ENCODE data around the gene RHOH.

Gene RHOH

DNA sequence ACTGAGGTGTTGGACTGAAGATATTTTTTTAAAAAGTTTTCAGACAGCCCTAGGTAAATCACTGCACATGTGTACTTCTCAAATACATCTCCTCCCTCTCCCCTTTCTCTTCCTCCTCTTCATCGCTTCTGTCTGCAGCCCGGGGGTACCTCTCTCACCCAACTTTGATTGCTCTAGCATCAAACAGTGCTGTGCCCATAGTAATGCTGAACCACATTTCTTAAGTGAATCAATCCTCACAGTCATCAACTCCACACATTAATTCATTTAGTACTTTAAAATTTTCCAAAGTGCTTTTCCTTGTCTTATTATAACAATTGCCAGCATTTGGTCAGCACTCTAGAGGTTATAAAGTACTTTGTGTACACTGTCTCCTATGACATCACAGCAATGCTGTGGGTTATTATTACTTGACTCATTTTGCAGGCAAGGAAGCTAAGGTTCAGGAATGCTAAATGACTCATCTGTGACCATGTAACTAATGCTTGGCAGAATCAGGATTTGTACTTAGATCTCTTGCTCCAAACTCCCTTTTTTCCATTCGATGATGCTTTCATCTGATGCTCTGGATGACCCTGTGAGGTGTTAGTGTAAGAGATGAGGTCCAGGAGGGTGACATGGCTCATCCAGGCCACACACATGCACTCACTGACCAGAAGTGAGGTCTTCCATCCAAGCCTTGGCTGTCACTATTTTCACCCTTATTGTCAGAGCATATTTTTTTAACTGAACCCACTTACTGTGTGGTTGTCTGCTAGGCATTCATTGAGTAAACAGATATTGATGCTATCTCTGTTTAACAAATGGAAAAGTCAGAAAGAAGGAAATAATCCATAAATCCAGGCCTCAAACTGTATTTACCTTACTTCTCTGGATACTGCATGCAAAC is 58.8 kb downstream of the RHOH start (continued):
- TF ChIP-seq SALL2 (tag by site-specific recombination; IDR thresholded peaks at IDR 0.05; ENCODE audit: borderline replicate concordance), result no peak
- no peak for TF ChIP-seq MYNN (tag by site-specific recombination; IDR thresholded peaks at IDR 0.05; ENCODE audit: borderline replicate concordance)
- TF ChIP-seq, protein P1, sequence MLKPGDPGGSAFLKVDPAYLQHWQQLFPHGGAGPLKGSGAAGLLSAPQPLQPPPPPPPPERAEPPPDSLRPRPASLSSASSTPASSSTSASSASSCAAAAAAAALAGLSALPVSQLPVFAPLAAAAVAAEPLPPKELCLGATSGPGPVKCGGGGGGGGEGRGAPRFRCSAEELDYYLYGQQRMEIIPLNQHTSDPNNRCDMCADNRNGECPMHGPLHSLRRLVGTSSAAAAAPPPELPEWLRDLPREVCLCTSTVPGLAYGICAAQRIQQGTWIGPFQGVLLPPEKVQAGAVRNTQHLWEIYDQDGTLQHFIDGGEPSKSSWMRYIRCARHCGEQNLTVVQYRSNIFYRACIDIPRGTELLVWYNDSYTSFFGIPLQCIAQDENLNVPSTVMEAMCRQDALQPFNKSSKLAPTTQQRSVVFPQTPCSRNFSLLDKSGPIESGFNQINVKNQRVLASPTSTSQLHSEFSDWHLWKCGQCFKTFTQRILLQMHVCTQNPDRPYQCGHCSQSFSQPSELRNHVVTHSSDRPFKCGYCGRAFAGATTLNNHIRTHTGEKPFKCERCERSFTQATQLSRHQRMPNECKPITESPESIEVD (tag by site-specific recombination; IDR thresholded peaks at IDR 0.05), result peak; percentile 76
- TF ChIP-seq ZFP41 (tag by site-specific recombination; IDR thresholded peaks at IDR 0.05; ENCODE audit: borderline replicate concordance), result no peak
- TF ChIP-seq ZNF24 (tag by site-specific recombination; IDR thresholded peaks at IDR 0.05), result peak; percentile 58; the same call in 1 of the 2 replicates
- TF ChIP-seq, protein P2, sequence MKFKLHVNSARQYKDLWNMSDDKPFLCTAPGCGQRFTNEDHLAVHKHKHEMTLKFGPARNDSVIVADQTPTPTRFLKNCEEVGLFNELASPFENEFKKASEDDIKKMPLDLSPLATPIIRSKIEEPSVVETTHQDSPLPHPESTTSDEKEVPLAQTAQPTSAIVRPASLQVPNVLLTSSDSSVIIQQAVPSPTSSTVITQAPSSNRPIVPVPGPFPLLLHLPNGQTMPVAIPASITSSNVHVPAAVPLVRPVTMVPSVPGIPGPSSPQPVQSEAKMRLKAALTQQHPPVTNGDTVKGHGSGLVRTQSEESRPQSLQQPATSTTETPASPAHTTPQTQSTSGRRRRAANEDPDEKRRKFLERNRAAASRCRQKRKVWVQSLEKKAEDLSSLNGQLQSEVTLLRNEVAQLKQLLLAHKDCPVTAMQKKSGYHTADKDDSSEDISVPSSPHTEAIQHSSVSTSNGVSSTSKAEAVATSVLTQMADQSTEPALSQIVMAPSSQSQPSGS (tag by site-specific recombination; IDR thresholded peaks at IDR 0.05; ENCODE audit: low read depth), result peak; percentile 81
- TF ChIP-seq, protein P3, sequence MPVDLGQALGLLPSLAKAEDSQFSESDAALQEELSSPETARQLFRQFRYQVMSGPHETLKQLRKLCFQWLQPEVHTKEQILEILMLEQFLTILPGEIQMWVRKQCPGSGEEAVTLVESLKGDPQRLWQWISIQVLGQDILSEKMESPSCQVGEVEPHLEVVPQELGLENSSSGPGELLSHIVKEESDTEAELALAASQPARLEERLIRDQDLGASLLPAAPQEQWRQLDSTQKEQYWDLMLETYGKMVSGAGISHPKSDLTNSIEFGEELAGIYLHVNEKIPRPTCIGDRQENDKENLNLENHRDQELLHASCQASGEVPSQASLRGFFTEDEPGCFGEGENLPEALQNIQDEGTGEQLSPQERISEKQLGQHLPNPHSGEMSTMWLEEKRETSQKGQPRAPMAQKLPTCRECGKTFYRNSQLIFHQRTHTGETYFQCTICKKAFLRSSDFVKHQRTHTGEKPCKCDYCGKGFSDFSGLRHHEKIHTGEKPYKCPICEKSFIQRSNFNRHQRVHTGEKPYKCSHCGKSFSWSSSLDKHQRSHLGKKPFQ (tag by site-specific recombination; IDR thresholded peaks at IDR 0.05), result no peak
- TF ChIP-seq ZNF664 (tag by site-specific recombination; IDR thresholded peaks at IDR 0.05), result peak; percentile 43; the same call in 1 of the 2 replicates
- TF ChIP-seq, protein P4, sequence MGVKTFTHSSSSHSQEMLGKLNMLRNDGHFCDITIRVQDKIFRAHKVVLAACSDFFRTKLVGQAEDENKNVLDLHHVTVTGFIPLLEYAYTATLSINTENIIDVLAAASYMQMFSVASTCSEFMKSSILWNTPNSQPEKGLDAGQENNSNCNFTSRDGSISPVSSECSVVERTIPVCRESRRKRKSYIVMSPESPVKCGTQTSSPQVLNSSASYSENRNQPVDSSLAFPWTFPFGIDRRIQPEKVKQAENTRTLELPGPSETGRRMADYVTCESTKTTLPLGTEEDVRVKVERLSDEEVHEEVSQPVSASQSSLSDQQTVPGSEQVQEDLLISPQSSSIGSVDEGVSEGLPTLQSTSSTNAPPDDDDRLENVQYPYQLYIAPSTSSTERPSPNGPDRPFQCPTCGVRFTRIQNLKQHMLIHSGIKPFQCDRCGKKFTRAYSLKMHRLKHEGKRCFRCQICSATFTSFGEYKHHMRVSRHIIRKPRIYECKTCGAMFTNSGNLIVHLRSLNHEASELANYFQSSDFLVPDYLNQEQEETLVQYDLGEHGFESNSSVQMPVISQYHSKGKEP (tag by site-specific recombination; IDR thresholded peaks at IDR 0.05), result peak; percentile 82
- TF ChIP-seq ZNF830 (tag by site-specific recombination; IDR thresholded peaks at IDR 0.05; ENCODE audit: low read depth), result no peak
- TF ChIP-seq, protein P5, sequence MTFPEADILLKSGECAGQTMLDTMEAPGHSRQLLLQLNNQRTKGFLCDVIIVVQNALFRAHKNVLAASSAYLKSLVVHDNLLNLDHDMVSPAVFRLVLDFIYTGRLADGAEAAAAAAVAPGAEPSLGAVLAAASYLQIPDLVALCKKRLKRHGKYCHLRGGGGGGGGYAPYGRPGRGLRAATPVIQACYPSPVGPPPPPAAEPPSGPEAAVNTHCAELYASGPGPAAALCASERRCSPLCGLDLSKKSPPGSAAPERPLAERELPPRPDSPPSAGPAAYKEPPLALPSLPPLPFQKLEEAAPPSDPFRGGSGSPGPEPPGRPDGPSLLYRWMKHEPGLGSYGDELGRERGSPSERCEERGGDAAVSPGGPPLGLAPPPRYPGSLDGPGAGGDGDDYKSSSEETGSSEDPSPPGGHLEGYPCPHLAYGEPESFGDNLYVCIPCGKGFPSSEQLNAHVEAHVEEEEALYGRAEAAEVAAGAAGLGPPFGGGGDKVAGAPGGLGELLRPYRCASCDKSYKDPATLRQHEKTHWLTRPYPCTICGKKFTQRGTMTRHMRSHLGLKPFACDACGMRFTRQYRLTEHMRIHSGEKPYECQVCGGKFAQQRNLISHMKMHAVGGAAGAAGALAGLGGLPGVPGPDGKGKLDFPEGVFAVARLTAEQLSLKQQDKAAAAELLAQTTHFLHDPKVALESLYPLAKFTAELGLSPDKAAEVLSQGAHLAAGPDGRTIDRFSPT (tag by site-specific recombination; IDR thresholded peaks at IDR 0.05), result peak; percentile 77
- no peak for TF ChIP-seq ZBTB1 (tag by site-specific recombination; IDR thresholded peaks at IDR 0.05)
- TF ChIP-seq, protein P6, sequence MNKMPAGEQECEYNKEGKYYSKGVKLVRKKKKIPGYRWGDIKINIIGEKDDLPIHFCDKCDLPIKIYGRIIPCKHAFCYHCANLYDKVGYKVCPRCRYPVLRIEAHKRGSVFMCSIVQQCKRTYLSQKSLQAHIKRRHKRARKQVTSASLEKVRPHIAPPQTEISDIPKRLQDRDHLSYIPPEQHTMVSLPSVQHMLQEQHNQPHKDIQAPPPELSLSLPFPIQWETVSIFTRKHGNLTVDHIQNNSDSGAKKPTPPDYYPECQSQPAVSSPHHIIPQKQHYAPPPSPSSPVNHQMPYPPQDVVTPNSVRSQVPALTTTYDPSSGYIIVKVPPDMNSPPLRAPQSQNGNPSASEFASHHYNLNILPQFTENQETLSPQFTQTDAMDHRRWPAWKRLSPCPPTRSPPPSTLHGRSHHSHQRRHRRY (tag by site-specific recombination; IDR thresholded peaks at IDR 0.05), result no peak
- TF ChIP-seq ZNF510 (tag by site-specific recombination; IDR thresholded peaks at IDR 0.05; ENCODE audit: insufficient replicate concordance), result no peak
- TF ChIP-seq, protein P7, sequence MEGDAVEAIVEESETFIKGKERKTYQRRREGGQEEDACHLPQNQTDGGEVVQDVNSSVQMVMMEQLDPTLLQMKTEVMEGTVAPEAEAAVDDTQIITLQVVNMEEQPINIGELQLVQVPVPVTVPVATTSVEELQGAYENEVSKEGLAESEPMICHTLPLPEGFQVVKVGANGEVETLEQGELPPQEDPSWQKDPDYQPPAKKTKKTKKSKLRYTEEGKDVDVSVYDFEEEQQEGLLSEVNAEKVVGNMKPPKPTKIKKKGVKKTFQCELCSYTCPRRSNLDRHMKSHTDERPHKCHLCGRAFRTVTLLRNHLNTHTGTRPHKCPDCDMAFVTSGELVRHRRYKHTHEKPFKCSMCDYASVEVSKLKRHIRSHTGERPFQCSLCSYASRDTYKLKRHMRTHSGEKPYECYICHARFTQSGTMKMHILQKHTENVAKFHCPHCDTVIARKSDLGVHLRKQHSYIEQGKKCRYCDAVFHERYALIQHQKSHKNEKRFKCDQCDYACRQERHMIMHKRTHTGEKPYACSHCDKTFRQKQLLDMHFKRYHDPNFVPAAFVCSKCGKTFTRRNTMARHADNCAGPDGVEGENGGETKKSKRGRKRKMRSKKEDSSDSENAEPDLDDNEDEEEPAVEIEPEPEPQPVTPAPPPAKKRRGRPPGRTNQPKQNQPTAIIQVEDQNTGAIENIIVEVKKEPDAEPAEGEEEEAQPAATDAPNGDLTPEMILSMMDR (tag by site-specific recombination; IDR thresholded peaks at IDR 0.05), result no peak
- TF ChIP-seq, protein P8, sequence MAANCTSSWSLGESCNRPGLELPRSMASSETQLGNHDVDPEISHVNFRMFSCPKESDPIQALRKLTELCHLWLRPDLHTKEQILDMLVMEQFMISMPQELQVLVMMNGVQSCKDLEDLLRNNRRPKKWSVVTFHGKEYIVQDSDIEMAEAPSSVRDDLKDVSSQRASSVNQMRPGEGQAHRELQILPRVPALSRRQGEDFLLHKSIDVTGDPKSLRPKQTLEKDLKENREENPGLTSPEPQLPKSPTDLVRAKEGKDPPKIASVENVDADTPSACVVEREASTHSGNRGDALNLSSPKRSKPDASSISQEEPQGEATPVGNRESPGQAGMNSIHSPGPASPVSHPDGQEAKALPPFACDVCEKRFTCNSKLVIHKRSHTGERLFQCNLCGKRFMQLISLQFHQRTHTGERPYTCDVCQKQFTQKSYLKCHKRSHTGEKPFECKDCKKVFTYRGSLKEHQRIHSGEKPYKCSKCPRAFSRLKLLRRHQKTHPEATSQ (tag by site-specific recombination; IDR thresholded peaks at IDR 0.05), result no peak
- TF ChIP-seq ZSCAN23 (tag by site-specific recombination; IDR thresholded peaks at IDR 0.05), result no peak
- no peak for TF ChIP-seq ZNF223 (tag by site-specific recombination; IDR thresholded peaks at IDR 0.05)
- TF ChIP-seq, protein P9, sequence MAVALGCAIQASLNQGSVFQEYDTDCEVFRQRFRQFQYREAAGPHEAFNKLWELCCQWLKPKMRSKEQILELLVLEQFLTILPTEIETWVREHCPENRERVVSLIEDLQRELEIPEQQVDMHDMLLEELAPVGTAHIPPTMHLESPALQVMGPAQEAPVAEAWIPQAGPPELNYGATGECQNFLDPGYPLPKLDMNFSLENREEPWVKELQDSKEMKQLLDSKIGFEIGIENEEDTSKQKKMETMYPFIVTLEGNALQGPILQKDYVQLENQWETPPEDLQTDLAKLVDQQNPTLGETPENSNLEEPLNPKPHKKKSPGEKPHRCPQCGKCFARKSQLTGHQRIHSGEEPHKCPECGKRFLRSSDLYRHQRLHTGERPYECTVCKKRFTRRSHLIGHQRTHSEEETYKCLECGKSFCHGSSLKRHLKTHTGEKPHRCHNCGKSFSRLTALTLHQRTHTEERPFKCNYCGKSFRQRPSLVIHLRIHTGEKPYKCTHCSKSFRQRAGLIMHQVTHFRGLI (tag by site-specific recombination; IDR thresholded peaks at IDR 0.05), result peak; percentile 8; the same call in 1 of the 2 replicates
- TF ChIP-seq ZNF2 (tag by site-specific recombination; IDR thresholded peaks at IDR 0.05), result peak; percentile 12; the same call in 1 of the 2 replicates
- TF ChIP-seq ZNF366 (tag by site-specific recombination; conservative IDR thresholded peaks at IDR 0.05), result peak; percentile 75
